GM23338 (cell line): Measurements from ENCODE around the gene PPIL1.

ENCODE experiments used
- CREB1 ChIP-seq: fragments of 250-450 bp; sonication (Bioruptor Pico); IDR thresholded peaks from 2 replicates; pipeline ENCODE4 v1.5.0; 2020; ENCODE audit warnings: low read depth, mild to moderate bottlenecking, moderate library complexity
- EZH2 ChIP-seq: fragments of 200-600 bp; sonication (generic); IDR thresholded peaks from one replicate; pipeline ENCODE4 v1.8.0; 2017; ENCODE audit warnings: antibody characterized with exemption, mild to moderate bottlenecking, low read depth; ENCODE audit not compliant: unreplicated experiment
- JUNB ChIP-seq: IDR thresholded peaks from one replicate; pipeline ENCODE4 v1.6.1; 2016; ENCODE audit warnings: antibody characterized with exemption; ENCODE audit not compliant: unreplicated experiment
- NANOG ChIP-seq: IDR thresholded peaks from 2 replicates; pipeline ENCODE4 v1.6.1; 2016; ENCODE audit warnings: antibody characterized with exemption, borderline replicate concordance
- POLR2AphosphoS5 ChIP-seq: IDR thresholded peaks from 2 replicates; pipeline ENCODE4 v1.6.1; 2016; ENCODE audit warnings: antibody characterized with exemption, low read depth
- REST ChIP-seq: IDR thresholded peaks from one replicate; pipeline ENCODE4 v1.6.1; 2018; ENCODE audit warnings: antibody characterized with exemption; ENCODE audit not compliant: unreplicated experiment
- ZNF331 ChIP-seq: fragments of 250-450 bp; sonication (Bioruptor Pico); IDR thresholded peaks from 2 replicates; pipeline ENCODE4 v1.5.0; 2020; ENCODE audit warnings: low read depth, mild to moderate bottlenecking, moderate library complexity
- TF ChIP-seq, protein P1 (sequence below), 2 experiments: fragments of 200-600 bp in 1 of 2; sonication (generic) in 1 of 2; conservative IDR thresholded peaks; 2 replicates each; pipeline versions ENCODE4 v1.5.1 to v1.6.1; 2016 to 2017; ENCODE audit warnings: antibody characterized with exemption in 2 of 2, low read depth in 2 of 2, mild to moderate bottlenecking in 2 of 2, moderate library complexity in 1 of 2

GRCh38 chr6:36893976-36894932 lies 19.7 kb upstream of the PPIL1 start:
- TF ChIP-seq, protein P1, sequence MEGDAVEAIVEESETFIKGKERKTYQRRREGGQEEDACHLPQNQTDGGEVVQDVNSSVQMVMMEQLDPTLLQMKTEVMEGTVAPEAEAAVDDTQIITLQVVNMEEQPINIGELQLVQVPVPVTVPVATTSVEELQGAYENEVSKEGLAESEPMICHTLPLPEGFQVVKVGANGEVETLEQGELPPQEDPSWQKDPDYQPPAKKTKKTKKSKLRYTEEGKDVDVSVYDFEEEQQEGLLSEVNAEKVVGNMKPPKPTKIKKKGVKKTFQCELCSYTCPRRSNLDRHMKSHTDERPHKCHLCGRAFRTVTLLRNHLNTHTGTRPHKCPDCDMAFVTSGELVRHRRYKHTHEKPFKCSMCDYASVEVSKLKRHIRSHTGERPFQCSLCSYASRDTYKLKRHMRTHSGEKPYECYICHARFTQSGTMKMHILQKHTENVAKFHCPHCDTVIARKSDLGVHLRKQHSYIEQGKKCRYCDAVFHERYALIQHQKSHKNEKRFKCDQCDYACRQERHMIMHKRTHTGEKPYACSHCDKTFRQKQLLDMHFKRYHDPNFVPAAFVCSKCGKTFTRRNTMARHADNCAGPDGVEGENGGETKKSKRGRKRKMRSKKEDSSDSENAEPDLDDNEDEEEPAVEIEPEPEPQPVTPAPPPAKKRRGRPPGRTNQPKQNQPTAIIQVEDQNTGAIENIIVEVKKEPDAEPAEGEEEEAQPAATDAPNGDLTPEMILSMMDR (conservative IDR thresholded peaks at IDR 0.05; ENCODE audit: low read depth in 2 of 2), result no peak
- TF ChIP-seq EZH2 (no peak), NANOG (no peak), JUNB (no peak), REST (no peak), POLR2AphosphoS5 (no peak), ZNF331 (CRISPR knock-in tag) (no peak), CREB1 (CRISPR knock-in tag) (no peak)
